GM18507 (cell line): Measurements from ENCODE around the gene YARS1.
"Not testable (repeated sequence)": the region's sequence is repeated elsewhere in the genome, so short reads cannot be mapped to it uniquely, and the experiment has no call there.

Experiments used
- DNase-seq: peaks from one replicate; pipeline ENCODE4 v3.0.0; 2011; ENCODE audit warnings: low read depth; ENCODE audit not compliant: insufficient read length; ENCODE audit errors: extremely low spot score
- FAIRE-seq: peaks from 2 replicates; lab custom pipeline; 2011; peaks lifted over from hg19 to GRCh38; lab: Jason Lieb, UNC

YARS1 gene

GRCh38 chr1:32817815-32818786, 943 bp upstream of the YARS1 start:
- FAIRE-seq (peak; percentile 21), DNase-seq (no peak)

- FAIRE-seq (no peak), DNase-seq (no peak)
Observed at GRCh38 chr1:32816676-32817158, 441 bp downstream of the YARS1 start.

- FAIRE-seq (no peak), DNase-seq (no peak)
Observed at GRCh38 chr1:32813941-32814739, 3.0 kb downstream of the YARS1 start.

DNA sequence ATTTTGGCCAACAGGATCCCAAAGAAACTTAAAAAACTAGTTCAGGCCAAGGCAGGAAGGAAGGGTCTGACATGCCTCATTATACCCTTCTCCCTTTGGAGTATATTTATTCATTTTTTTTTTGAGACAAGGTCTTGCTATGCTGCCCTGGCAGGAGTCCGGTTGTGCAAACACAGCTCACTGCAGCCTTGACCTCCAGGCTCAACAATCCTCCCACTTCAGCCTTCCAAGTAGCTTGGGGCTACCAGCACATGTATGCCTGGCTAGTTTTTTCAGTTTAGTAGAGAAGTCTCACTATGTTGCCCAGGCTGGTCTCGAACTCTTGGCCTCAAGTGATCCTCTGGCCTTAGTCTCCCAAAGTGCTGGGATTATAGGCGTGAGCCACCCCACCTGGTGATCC, 5.2 kb downstream of the YARS1 start:
- DNase-seq = no peak

DNA sequence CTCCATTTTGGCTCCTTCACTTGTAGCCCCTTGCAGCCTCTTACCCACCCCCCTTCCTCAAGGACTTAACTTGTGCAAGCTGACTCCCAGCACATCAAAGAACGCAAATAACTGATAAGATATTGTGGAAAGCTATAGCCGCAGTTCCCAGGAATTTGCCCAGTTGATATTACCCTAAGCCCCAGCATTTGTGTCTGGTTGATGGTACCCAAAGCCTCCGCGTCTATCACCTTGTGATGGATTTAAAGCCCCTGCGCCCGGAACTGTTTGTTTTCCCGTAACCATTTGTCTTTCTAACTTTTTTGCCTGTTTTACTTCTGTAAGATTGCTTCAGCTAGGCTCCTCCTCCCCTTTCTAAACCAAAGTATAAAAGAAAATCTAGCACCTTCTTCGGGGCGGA, 5.9 kb downstream of the YARS1 start:
- no peak for DNase-seq
- no peak for FAIRE-seq

More for the DNA sequence above, 5.2 kb downstream of the YARS1 start:
- FAIRE-seq = no peak

DNA sequence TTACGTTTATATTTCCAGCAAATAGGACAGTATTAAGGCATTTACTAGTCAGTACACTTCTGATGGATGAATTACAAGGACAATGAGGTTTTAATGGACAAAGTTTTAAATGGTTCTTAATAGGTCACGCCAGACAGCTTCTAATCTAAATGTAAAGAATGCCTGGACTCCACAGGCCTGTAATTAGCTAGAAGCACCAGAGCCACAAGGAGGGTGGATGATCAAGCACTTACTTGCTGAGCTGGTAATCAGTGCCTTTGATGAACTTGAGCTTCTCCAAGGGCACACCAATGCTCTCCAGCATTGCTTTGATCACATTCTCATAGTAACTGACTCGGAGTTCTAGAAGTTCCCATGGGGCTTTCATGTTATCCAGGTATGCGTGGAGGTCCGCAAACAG, 6.8 kb downstream of the YARS1 start:
- DNase-seq (no peak), FAIRE-seq (no peak)

GRCh38 chr1:32808580-32808979, 8.6 kb downstream of the YARS1 start:
- no peak for FAIRE-seq
- no peak for DNase-seq

GRCh38 chr1:32806910-32807523, 10.1 kb downstream of the YARS1 start:
- FAIRE-seq = no peak
- no peak for DNase-seq

GRCh38 chr1:32806290-32806689, 10.9 kb downstream of the YARS1 start:
- FAIRE-seq (no peak), DNase-seq (no peak)

- FAIRE-seq, DNase-seq: not testable (repeated sequence)
Observed at GRCh38 chr1:32804460-32804859, 12.7 kb downstream of the YARS1 start.

- no peak for FAIRE-seq
- no peak for DNase-seq
Observed at GRCh38 chr1:32801096-32801715, 16.0 kb downstream of the YARS1 start.

DNA sequence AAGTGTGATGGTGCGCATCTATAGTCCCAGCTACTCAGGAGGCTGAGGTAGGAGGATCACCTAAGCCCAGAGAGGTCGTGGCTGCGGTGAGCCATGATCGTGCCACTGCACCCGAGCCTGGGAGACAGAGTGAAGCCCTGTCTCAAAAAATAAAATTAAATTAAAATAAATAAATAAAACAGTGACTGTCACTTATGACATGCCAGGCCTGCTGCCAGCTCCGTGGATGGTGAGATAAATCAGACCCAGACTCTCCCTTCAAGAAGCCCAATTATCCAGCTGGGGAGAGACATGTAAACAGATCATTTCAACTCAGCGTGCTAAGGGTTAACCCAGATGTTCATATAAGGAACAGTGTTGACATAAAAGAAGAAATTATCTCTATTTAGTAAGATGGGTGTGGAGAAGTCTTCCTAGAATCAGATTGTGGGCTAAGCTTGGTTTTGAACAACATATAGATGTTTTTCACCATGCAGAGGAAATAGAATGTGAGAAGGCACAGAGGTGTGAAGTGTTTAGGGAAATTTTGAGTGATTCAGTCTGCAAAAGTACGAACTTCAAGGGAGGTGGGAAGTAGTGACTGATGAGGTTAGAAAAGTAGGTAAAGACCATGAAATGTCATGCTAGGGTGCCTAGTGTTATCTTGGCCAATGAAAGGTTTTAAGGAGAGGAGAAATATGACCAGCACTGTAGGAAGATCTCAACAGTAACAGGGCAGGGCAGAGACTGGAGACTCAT, 18.3 kb downstream of the YARS1 start:
- peak; percentile 77 for FAIRE-seq
- DNase-seq = no peak

- no peak for FAIRE-seq
- DNase-seq = no peak
Observed at GRCh38 chr1:32798191-32798590, 19.0 kb downstream of the YARS1 start.

DNA sequence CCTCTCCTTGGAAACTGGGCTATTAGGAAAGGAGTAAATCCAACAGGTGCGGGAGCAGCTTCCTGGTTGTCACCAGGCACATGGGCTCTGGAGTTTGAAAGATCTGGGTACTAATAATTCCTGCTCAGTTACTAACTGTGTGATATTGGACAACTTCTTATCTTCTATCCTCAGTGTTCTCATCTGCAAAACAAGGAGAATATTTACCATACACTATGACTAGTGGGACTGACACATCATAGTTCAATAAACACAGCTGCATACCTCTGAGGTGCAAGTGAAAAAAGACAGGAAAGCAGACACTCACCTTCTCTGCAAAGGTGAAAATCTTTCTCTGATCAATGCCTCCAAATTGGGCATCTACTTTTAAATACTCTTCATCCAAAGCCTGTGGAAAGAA, 19.7 kb downstream of the YARS1 start:
- FAIRE-seq = no peak
- DNase-seq = no peak

GRCh38 chr1:32795763-32796162, 21.4 kb downstream of the YARS1 start:
- not testable (repeated sequence) for FAIRE-seq, DNase-seq

GRCh38 chr1:32791881-32792280, 25.3 kb downstream of the YARS1 start:
- FAIRE-seq = no peak

GRCh38 chr1:32789356-32789755, 27.8 kb downstream of the YARS1 start:
- not testable (repeated sequence) for FAIRE-seq

More at GRCh38 chr1:32791881-32792280, 25.3 kb downstream of the YARS1 start:
- no peak for DNase-seq

GRCh38 chr1:32786856-32787255, 30.3 kb downstream of the YARS1 start:
- no peak for DNase-seq
- peak; percentile 71 for FAIRE-seq

More at GRCh38 chr1:32789356-32789755, 27.8 kb downstream of the YARS1 start:
- DNase-seq = not testable (repeated sequence)

DNA sequence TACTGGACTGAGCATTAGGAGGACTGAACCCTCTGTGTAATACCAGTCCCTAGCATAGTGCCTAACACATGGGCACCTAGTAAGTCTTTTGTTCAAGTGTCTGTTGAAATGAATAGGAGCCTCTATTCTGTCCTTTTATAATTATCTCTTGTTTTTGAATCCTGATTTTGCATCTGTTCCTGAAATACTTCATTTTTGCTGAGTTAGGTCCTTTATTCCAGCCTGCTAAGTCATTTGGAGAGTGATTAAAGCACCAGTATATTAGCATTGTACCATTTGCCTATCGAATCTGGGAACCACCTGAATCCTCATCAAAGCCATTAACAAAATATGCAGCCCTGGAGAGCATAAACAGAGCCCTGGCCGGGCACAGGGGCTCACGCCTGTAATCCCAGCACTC, 32.3 kb downstream of the YARS1 start:
- DNase-seq = no peak
- FAIRE-seq = no peak
